Right lobe of liver (tissue), 6 donors: ENCODE measurements around the gene WDFY4. TPM values are rescaled to one million over a fixed set of nuclear protein-coding genes. Genes with fewer than 3 reads are reported as not detected.

ENCODE experiments used
- ATAC-seq, 4 donors: fragments of 200-7000 bp; cut with Tn5 transposase; one replicate each; pipeline ENCODE4 v1.9.1; 2020; ENCODE audit warnings: mild to moderate bottlenecking in 4 of 4, moderate library complexity in 4 of 4
- DNase-seq, 3 donors: peaks; one replicate each; pipeline ENCODE4 v3.0.0-alpha.2; 2020
- H3K27ac ChIP-seq, 3 donors: fragments of 200-600 bp; one replicate each; pipeline ENCODE4 v1.8.0; 2022
- H3K27me3 ChIP-seq, 2 donors: fragments of 200-600 bp; one replicate each; pipeline ENCODE4 v1.8.0; 2022
- H3K36me3 ChIP-seq, 4 donors: fragments of 200-600 bp; sonication (generic) in 1 of 4; one replicate each; pipeline versions ENCODE4 v1.5.1 to v1.8.0; 2017 to 2022; ENCODE audit warnings: control low read depth in 1 of 4
- H3K4me1 ChIP-seq, 4 donors: fragments of 200-600 bp; sonication (generic) in 1 of 4; one replicate each; pipeline versions ENCODE4 v1.5.1 to v1.8.0; 2017 to 2022; ENCODE audit warnings: control low read depth in 1 of 4
- H3K4me3 ChIP-seq, 3 donors: fragments of 200-600 bp; one replicate each; pipeline ENCODE4 v1.8.0; 2022
- H3K9me3 ChIP-seq, 4 donors: fragments of 200-600 bp; sonication (generic) in 1 of 4; one replicate each; pipeline versions ENCODE4 v1.5.1 to v1.8.0; 2017 to 2022; ENCODE audit warnings: control low read depth in 1 of 4
- POLR2A ChIP-seq: fragments of 450-650 bp; IDR thresholded peaks from one replicate; pipeline ENCODE4 v1.6.1; 2017; ENCODE audit warnings: antibody characterized with exemption, mild to moderate bottlenecking
- WGBS: methylation state at CpG from one replicate; pipeline ENCODE4 v1.1.6; 2018; ENCODE audit warnings: low coverage, low lambda C conversion rate; ENCODE audit not compliant: insufficient coverage; ENCODE audit errors: missing lambda C conversion rate; 5-methylcytosine and 5-hydroxymethylcytosine counted together
- intact Hi-C, 2 donors: fragments of 100-400 bp; cut with DNase I; formaldehyde crosslinking; loops; one replicate each; pipeline versions ENCODE4 v1.11.2 to v1.14.1; 2022
- total RNA-seq, 6 experiments: library from RNA; depleted of rRNA in 2 of 6; stranded (reverse); fragments of >200 nt in 2 of 6; fragmentation: NEBNext Ultra II Directional in 3 of 6; extraction: Animal tissue kit (Norgen Biotek cat#: 25700) in 3 of 6; gene quantifications; one replicate each; pipeline versions ENCODE4 v1.1.0 to v1.2.4, GENCODE V29; 2016 to 2023
- TF ChIP-seq, protein P1 (sequence below), 4 donors: fragments of 200-600 bp in 3 of 4; fragments of 450-650 bp in 1 of 4; IDR thresholded peaks; one replicate each; pipeline versions ENCODE4 v1.5.1 to v1.8.0; 2016 to 2022; ENCODE audit warnings: antibody characterized with exemption in 4 of 4, mild to moderate bottlenecking in 2 of 4
- donor health status: DM: no; HTN: yes; CAD: no.
- donor health status: DM: no; HTN: no; CAD: no.
- donor health status: DM: no; HTN: no; CAD: no.
- donor health status: DM: no; HTN: yes; CAD: no.
- donor health status: DM: no; HTN: yes; CAD: no.

WDFY4 gene
- total RNA-seq, 6 experiments from 2014 or later, result 1.4 to 4.1 (median 1.9) TPM

DNA sequence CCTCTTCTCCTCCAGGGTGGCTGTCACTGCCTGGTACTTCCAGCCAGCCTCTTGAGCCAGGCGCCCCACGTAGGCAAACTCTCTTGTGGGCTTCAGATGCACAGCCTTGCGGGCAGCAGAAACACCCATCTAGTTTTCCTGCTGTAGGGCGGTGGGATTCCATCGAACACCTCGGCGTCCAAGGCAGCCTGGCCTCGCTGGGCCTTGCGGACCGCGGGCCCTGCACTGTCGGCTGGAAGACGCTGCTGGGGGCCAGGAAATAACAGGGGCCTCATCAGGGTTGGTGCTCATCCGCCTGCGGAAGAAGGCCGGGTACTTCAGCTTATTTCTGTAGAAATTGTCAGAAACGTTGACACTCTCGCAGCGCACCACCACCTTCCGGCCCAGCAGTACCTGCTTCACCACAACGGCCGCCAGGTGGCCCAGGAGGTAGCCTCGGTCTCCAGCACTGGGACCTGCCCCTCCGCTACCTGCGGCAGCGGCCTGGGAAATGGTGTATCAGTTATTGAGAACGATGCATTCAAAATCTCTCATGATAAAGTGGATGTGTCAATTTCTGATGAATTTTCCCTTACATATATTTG lies 61.1 kb downstream of the WDFY4 start:
- TF ChIP-seq, protein P1, sequence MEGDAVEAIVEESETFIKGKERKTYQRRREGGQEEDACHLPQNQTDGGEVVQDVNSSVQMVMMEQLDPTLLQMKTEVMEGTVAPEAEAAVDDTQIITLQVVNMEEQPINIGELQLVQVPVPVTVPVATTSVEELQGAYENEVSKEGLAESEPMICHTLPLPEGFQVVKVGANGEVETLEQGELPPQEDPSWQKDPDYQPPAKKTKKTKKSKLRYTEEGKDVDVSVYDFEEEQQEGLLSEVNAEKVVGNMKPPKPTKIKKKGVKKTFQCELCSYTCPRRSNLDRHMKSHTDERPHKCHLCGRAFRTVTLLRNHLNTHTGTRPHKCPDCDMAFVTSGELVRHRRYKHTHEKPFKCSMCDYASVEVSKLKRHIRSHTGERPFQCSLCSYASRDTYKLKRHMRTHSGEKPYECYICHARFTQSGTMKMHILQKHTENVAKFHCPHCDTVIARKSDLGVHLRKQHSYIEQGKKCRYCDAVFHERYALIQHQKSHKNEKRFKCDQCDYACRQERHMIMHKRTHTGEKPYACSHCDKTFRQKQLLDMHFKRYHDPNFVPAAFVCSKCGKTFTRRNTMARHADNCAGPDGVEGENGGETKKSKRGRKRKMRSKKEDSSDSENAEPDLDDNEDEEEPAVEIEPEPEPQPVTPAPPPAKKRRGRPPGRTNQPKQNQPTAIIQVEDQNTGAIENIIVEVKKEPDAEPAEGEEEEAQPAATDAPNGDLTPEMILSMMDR (IDR thresholded peaks at IDR 0.05), result no peak
- no peak for TF ChIP-seq POLR2A
- DNase-seq (peak in 1 of 3 donors; percentile 24), ATAC-seq (no peak)
- Histone ChIP-seq H3K9me3 (no peaks in the 10 kb centered on the region), H3K27me3 (no peaks in the 10 kb centered on the region), H3K36me3 (no peaks in the 10 kb centered on the region), H3K4me1 (no peaks in the 10 kb centered on the region), H3K27ac (no peak overlapping the region), H3K4me3 (no peak overlapping the region)
- intact Hi-C loops, result no loop called here
- WGBS, result 87% methylated on average over 7 of the region's 27 CpGs

DNA sequence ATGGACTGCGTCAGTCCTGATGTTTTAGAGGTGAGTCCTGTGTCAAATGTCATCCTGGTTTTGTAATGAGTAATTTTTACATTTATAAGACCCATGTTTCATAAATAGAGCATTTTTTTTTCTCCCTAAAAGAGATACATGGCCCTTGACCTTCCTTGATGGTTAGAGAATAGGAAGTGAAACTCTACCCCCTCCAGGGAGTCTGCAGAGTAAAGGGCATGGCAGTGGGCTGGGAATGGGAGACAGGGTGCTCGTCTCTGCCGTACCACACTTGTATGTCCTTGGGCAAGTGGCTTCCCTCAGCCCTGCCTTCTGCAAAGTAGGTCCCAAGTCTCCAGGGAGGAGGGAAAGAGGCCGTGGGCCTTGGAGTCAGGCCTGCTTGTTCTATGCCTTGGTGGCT lies 63.9 kb downstream of the WDFY4 start:
- no peak overlapping the region for H3K27ac ChIP-seq
- H3K27me3 ChIP-seq, result no peaks in the 10 kb centered on the region
- no peak overlapping the region for H3K4me3 ChIP-seq
- DNase-seq (no peak), ATAC-seq (peak in 1 of 4 donors; percentile 39)
- no peaks in the 10 kb centered on the region for H3K4me1 ChIP-seq
- no peaks in the 10 kb centered on the region for H3K36me3 ChIP-seq
- no peak for TF ChIP-seq POLR2A
- TF ChIP-seq, protein P1 (IDR thresholded peaks at IDR 0.05), result no peak
- H3K9me3 ChIP-seq, result no peaks in the 10 kb centered on the region
- intact Hi-C loops, result no loop called here
- WGBS, result 63% methylated on average over 3 of the region's 4 CpGs

DNA sequence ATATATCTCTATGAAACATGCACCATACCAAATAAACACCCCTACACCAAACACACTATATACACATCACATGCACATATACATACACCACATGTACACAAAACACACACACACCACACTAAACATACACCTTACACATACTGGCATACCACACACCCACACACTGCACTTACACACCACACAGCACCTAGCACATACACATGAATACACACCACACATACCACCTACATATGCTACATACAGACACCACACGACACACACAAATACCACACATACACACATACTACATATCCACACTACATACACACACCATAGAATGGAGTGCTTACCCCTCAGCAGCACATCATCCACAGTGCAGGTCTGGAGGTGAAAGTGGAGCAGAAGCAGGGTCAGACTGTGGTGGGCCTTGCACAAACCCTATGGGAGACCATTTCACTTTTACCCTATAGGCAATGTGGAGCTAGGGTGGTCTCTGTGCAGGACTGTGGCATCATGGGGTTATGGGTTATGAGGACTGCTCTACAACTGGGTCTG lies 64.6 kb downstream of the WDFY4 start:
- H3K27ac ChIP-seq, result no peak overlapping the region
- TF ChIP-seq, protein P1 (IDR thresholded peaks at IDR 0.05), result no peak
- no peak for TF ChIP-seq POLR2A

DNA sequence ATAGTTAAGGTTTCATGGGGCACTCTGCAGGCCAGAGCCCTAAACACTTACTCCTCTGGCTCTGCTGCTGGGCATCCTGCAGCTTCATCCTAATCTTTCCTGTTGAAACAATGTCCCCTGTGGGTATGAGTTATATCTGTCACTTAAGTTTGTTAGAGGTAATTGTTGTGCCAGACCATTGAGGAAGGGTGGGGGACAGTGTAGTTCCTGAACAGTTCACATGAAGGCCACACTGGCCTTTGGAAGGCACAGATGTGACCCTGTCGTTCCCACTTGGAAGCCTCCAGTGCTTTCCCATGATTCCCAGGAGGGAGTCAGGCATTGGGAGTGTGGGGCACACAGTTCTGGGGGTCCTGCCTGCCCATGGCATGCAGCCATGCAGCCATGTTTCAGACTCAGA lies 65.3 kb downstream of the WDFY4 start:
- Histone ChIP-seq H3K36me3 (no peaks in the 10 kb centered on the region), H3K27ac (no peak overlapping the region), H3K9me3 (no peaks in the 10 kb centered on the region), H3K27me3 (no peaks in the 10 kb centered on the region), H3K4me3 (no peak overlapping the region), H3K4me1 (no peaks in the 10 kb centered on the region)
- intact Hi-C loops, result no loop called here
- DNase-seq (no peak), ATAC-seq (no peak)
- WGBS, result 20% methylated on average over 1 of the region's 1 CpG
- TF ChIP-seq, protein P1 (IDR thresholded peaks at IDR 0.05), result no peak
- TF ChIP-seq POLR2A, result no peak

More for the DNA sequence above, 64.6 kb downstream of the WDFY4 start:
- WGBS, result 73% methylated on average over 1 of the region's 1 CpG
- no peaks in the 10 kb centered on the region for H3K27me3 ChIP-seq
- H3K4me1 ChIP-seq, result no peaks in the 10 kb centered on the region
- intact Hi-C loops, result no loop called here
- no peak overlapping the region for H3K4me3 ChIP-seq
- H3K36me3 ChIP-seq, result no peaks in the 10 kb centered on the region
- no peaks in the 10 kb centered on the region for H3K9me3 ChIP-seq
- DNase-seq, result no peak
- ATAC-seq, result no peak
